ENCODE results near the gene FAM72A. TPM values are rescaled to one million over a fixed set of nuclear protein-coding genes. Genes with fewer than 3 reads are reported as not detected.
A peak's percentile ranks its signal among the peaks of the same experiment; 100 is the strongest.
"Not testable (repeated sequence)": the region's sequence is repeated elsewhere in the genome, so short reads cannot be mapped to it uniquely, and the experiment has no call there.

FAM72A gene
- 6.3 TPM for polyA plus RNA-seq (2012; ENCODE audit: missing spikeins)

GRCh38 chr1:206202789-206203363 lies at the start of gene FAM72A:
Gene FAM72A, minus strand, starts transcription at chr1:206202839. Its CDS starts 814 bp downstream, at chr1:206202025.
- peak; percentile 47 for DNase-seq (ENCODE audit: insufficient read length)
- not testable (repeated sequence) for FAIRE-seq

GRCh38 chr1:206250953-206251681 lies 48.5 kb upstream of the FAM72A start:
- not testable (repeated sequence) for FAIRE-seq; DNase-seq (ENCODE audit: insufficient read length)

- not testable (repeated sequence) for DNase-seq (ENCODE audit: insufficient read length); FAIRE-seq
Measured at GRCh38 chr1:206246129-206246886, 43.7 kb upstream of the FAM72A start.

- not testable (repeated sequence) for FAIRE-seq
Measured at GRCh38 chr1:206245479-206245878, 42.8 kb upstream of the FAM72A start.

GRCh38 chr1:206243335-206243734 lies 40.7 kb upstream of the FAM72A start:
- not testable (repeated sequence) for DNase-seq (ENCODE audit: insufficient read length); FAIRE-seq

More at GRCh38 chr1:206245479-206245878, 42.8 kb upstream of the FAM72A start:
- not testable (repeated sequence) for DNase-seq (ENCODE audit: insufficient read length)

- not testable (repeated sequence) for DNase-seq (ENCODE audit: insufficient read length); FAIRE-seq
Measured at GRCh38 chr1:206240288-206240687, 37.6 kb upstream of the FAM72A start.

DNA sequence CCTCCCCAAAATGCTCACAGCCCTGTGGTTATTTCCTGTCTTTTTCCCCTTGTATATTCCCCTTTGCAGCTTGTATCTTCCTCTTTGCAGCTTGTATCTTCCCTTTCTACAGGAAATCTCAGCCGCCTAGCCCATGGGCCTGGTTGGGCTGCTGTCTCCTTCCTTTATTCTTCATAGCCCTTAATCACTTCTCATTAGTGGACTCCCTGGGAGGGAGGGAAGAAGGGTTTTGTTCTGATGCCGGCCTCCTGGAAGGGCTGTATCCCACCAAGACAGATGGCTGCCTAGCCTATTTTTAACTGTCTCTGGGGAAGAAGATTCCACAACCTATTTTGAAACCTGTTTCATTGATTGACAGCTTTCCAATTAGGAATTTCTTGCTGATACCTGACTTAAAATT lies 32.6 kb upstream of the FAM72A start:
- not testable (repeated sequence) for DNase-seq (ENCODE audit: insufficient read length); FAIRE-seq

DNA sequence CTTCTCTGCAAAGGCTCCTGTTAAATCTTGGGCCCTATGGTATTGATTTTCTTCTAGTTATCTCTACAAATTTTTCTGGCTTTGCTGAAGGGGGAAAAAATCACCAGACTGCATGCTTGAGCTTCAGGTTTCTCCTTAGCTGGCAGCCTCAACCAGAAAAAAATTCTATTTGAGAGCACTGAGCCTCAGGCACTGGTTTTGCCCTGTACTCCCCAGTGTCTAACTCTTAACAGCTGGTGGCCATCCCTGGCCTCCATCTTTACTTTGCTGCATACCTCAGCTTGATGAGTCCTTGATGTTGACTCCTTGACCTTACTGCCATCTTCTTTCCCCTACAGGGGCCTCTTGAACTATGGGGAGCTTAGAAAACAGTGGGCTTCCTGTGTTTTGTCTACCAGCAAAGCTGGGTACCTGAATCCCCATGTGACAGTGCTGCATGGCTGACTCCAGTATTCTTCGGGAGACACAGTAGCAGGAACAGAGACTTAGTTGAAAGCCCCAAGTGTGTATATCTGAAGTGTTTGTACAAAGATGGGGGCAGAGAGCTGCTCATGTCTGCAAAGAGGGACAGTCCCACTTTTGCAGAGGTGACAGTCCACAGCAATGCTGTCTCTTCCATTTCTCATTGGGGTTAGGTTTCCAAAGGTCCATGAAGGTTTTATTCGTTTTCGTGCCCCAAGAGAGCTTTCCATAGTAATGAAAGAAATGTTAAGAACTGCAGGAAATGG lies 31.7 kb upstream of the FAM72A start:
- DNase-seq (ENCODE audit: insufficient read length); FAIRE-seq: not testable (repeated sequence)

- not testable (repeated sequence) for FAIRE-seq; DNase-seq (ENCODE audit: insufficient read length)
Measured at GRCh38 chr1:206232970-206233645, 30.5 kb upstream of the FAM72A start.

GRCh38 chr1:206231989-206232388 lies 29.4 kb upstream of the FAM72A start:
- not testable (repeated sequence) for DNase-seq (ENCODE audit: insufficient read length); FAIRE-seq

DNA sequence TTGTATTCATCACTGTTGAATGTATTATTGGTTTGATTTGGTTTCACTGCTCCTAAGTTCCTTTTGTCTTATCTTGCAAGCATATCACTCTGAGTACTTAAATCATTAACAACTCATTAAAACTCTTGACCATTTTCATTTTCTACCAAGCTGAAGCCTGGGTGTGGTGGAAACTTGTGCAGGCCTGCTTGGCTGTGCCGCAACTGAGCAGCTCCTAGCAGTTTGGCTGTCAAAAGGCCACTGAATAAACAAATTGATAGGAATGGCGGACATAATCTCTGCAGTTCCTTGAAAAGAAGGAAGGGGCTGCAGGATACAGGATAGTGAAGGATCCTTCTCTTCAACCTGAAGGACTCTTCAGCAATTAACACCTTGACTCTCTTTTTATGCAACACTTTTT lies 26.6 kb upstream of the FAM72A start:
- FAIRE-seq; DNase-seq (ENCODE audit: insufficient read length): not testable (repeated sequence)

GRCh38 chr1:206226886-206227285 lies 24.2 kb upstream of the FAM72A start:
- not testable (repeated sequence) for DNase-seq (ENCODE audit: insufficient read length); FAIRE-seq

- not testable (repeated sequence) for FAIRE-seq; DNase-seq (ENCODE audit: insufficient read length)
Measured at GRCh38 chr1:206225386-206225785, 22.7 kb upstream of the FAM72A start.

DNA sequence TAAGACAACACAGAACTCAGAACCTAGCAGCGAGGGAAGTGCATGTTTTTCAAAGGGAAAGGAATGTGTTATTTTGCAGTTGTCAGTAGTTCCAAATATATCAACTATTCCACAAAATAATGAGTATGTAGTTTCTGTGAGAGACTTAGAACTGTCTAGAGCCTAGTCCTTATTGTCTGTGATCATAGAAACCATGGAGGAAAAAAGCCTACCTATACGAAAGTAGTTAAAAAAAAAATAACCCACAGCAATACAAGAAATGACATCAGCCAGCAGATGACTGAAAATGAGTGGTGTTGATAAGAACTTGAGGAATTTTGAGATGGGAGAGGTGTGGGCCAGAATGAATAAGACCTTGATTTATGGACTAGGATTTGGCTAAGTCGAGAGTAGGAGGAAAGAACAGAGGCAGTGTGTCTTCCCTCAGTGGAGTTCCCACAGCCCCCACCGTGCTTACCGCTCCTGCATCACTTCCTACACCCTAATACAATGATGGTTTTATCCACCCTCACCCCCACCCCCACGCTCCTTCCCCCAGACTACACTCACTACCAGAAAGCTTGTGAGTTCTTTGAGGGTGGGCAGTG lies 21.6 kb upstream of the FAM72A start:
- not testable (repeated sequence) for FAIRE-seq; DNase-seq (ENCODE audit: insufficient read length)

- not testable (repeated sequence) for DNase-seq (ENCODE audit: insufficient read length); FAIRE-seq
Measured at GRCh38 chr1:206221585-206221984, 18.9 kb upstream of the FAM72A start.

DNA sequence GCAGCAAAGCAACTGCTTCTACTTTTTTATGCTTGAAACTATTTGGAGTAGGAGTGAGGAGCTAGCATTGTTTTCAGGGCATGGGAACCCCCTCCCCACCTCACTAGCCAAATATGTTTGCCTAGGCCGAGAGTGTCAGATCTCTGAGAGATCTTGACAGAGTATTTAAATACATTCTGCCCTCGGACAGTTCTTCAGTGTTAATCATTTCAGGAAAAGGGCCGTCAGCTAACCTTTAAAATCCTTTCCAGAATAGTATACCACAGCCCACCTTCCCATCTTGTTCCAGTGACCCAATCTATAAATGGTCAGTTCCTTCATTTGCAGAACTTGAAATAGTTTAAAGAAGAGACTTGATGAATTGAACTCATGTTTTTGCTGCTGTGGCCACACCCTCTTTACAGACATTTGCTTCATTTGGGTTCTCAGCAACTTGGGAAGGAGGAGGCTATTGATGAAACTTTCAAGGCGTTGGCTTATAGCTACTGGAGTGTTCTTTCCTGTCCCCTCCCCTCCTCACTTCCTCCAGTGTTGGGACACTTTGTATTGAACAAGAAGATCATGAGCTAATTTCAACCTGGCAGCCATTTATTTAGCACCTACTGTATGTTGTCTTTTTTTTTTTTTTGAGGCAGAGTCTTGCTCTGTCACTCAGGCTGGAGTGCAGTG lies 17.8 kb upstream of the FAM72A start:
- not testable (repeated sequence) for FAIRE-seq; DNase-seq (ENCODE audit: insufficient read length)

GRCh38 chr1:206219514-206220331 lies 17.1 kb upstream of the FAM72A start:
- FAIRE-seq; DNase-seq (ENCODE audit: insufficient read length): not testable (repeated sequence)

- not testable (repeated sequence) for FAIRE-seq; DNase-seq (ENCODE audit: insufficient read length)
Measured at GRCh38 chr1:206218765-206219164, 16.1 kb upstream of the FAM72A start.
